Right lobe of liver (tissue), 6 donors: ENCODE data around the gene AMPD2. TPM values are rescaled to one million over a fixed set of nuclear protein-coding genes. Genes with fewer than 3 reads are reported as not detected.
"Not testable (repeated sequence)": the region's sequence is repeated elsewhere in the genome, so short reads cannot be mapped to it uniquely, and the experiment has no call there.

Source experiments
- ATAC-seq, 4 donors: fragments of 200-7000 bp; cut with Tn5 transposase; one replicate each; pipeline ENCODE4 v1.9.1; 2020; ENCODE audit warnings: mild to moderate bottlenecking in 4 of 4, moderate library complexity in 4 of 4
- DNase-seq, 3 donors: peaks; one replicate each; pipeline ENCODE4 v3.0.0-alpha.2; 2020
- H3K27ac ChIP-seq, 3 donors: fragments of 200-600 bp; one replicate each; pipeline ENCODE4 v1.8.0; 2022
- H3K27me3 ChIP-seq, 2 donors: fragments of 200-600 bp; one replicate each; pipeline ENCODE4 v1.8.0; 2022
- H3K36me3 ChIP-seq, 4 donors: fragments of 200-600 bp; sonication (generic) in 1 of 4; one replicate each; pipeline versions ENCODE4 v1.5.1 to v1.8.0; 2017 to 2022; ENCODE audit warnings: control low read depth in 1 of 4
- H3K4me1 ChIP-seq, 4 donors: fragments of 200-600 bp; sonication (generic) in 1 of 4; one replicate each; pipeline versions ENCODE4 v1.5.1 to v1.8.0; 2017 to 2022; ENCODE audit warnings: control low read depth in 1 of 4
- H3K4me3 ChIP-seq, 3 donors: fragments of 200-600 bp; one replicate each; pipeline ENCODE4 v1.8.0; 2022
- H3K9me3 ChIP-seq, 4 donors: fragments of 200-600 bp; sonication (generic) in 1 of 4; one replicate each; pipeline versions ENCODE4 v1.5.1 to v1.8.0; 2017 to 2022; ENCODE audit warnings: control low read depth in 1 of 4
- CTCF ChIP-seq, 4 donors: fragments of 200-600 bp in 3 of 4; fragments of 450-650 bp in 1 of 4; IDR thresholded peaks; one replicate each; pipeline versions ENCODE4 v1.5.1 to v1.8.0; 2016 to 2022; ENCODE audit warnings: antibody characterized with exemption in 4 of 4, mild to moderate bottlenecking in 2 of 4
- POLR2A ChIP-seq: fragments of 450-650 bp; IDR thresholded peaks from one replicate; pipeline ENCODE4 v1.6.1; 2017; ENCODE audit warnings: antibody characterized with exemption, mild to moderate bottlenecking
- WGBS: methylation state at CpG from one replicate; pipeline ENCODE4 v1.1.6; 2018; ENCODE audit warnings: low coverage, low lambda C conversion rate; ENCODE audit not compliant: insufficient coverage; ENCODE audit errors: missing lambda C conversion rate; 5-methylcytosine and 5-hydroxymethylcytosine counted together
- intact Hi-C, 2 donors: fragments of 100-400 bp; cut with DNase I; formaldehyde crosslinking; loops; one replicate each; pipeline versions ENCODE4 v1.11.2 to v1.14.1; 2022
- total RNA-seq, 6 experiments: library from RNA; depleted of rRNA in 2 of 6; stranded (reverse); fragments of >200 nt in 2 of 6; fragmentation: NEBNext Ultra II Directional in 3 of 6; extraction: Animal tissue kit (Norgen Biotek cat#: 25700) in 3 of 6; gene quantifications; one replicate each; pipeline versions ENCODE4 v1.1.0 to v1.2.4, GENCODE V29; 2016 to 2023
- donor health status: DM: no; HTN: yes; CAD: no.
- donor health status: DM: no; HTN: no; CAD: no.
- donor health status: DM: no; HTN: no; CAD: no.
- donor health status: DM: no; HTN: yes; CAD: no.
- donor health status: DM: no; HTN: yes; CAD: no.

AMPD2 gene
- total RNA-seq, 6 experiments from 2014 or later, result 29.1 to 59.1 (median 37.2) TPM

GRCh38 chr1:109668123-109668775 lies 48.6 kb downstream of the AMPD2 start:
- 38% methylated on average over 4 of the region's 26 CpGs for WGBS
- no peaks in the 10 kb centered on the region for H3K27me3 ChIP-seq
- ATAC-seq, result peak in 1 of 4 donors; percentile 2
- no peaks in the 10 kb centered on the region for H3K9me3 ChIP-seq
- H3K36me3 ChIP-seq, result no peaks in the 10 kb centered on the region
- peak overlapping the region; percentile 28 to 31 (median 28) for H3K4me3 ChIP-seq
- H3K27ac ChIP-seq, result no peak overlapping the region
- TF ChIP-seq POLR2A (no peak), CTCF (IDR thresholded peaks at IDR 0.05) (no peak)
- intact Hi-C loops, result no loop called here
- DNase-seq, result no peak
- H3K4me1 ChIP-seq, result no peaks in the 10 kb centered on the region

GRCh38 chr1:109669246-109669948 lies 49.8 kb downstream of the AMPD2 start:
- no peaks in the 10 kb centered on the region for H3K27me3 ChIP-seq
- WGBS, result 96% methylated on average over 17 of the region's 22 CpGs
- H3K4me3 ChIP-seq, result no peak overlapping the region
- DNase-seq (no peak), ATAC-seq (no peak)
- no peak overlapping the region for H3K27ac ChIP-seq
- no peaks in the 10 kb centered on the region for H3K36me3 ChIP-seq
- intact Hi-C loops, result no loop called here
- no peaks in the 10 kb centered on the region for H3K9me3 ChIP-seq
- no peaks in the 10 kb centered on the region for H3K4me1 ChIP-seq
- no peak for TF ChIP-seq CTCF (IDR thresholded peaks at IDR 0.05)
- TF ChIP-seq POLR2A, result no peak

GRCh38 chr1:109669949-109670302 lies 50.3 kb downstream of the AMPD2 start:
- H3K27ac ChIP-seq, H3K4me1 ChIP-seq, H3K36me3 ChIP-seq, H3K9me3 ChIP-seq, ATAC-seq, H3K27me3 ChIP-seq, intact Hi-C loops, DNase-seq, H3K4me3 ChIP-seq: not testable (repeated sequence)
- WGBS, result 17% methylated on average over 1 of the region's 5 CpGs

- intact Hi-C loops, result no loop called here
- H3K4me1 ChIP-seq, result no peaks in the 10 kb centered on the region
- H3K9me3 ChIP-seq, result no peaks in the 10 kb centered on the region
- no peak overlapping the region for H3K4me3 ChIP-seq
- ATAC-seq (no peak), DNase-seq (no peak)
- H3K27me3 ChIP-seq, result no peaks in the 10 kb centered on the region
- 100% methylated on average over 3 of the region's 5 CpGs for WGBS
- no peak overlapping the region for H3K27ac ChIP-seq
- H3K36me3 ChIP-seq, result no peaks in the 10 kb centered on the region
- TF ChIP-seq CTCF (IDR thresholded peaks at IDR 0.05) (no peak), POLR2A (no peak)
Observed at GRCh38 chr1:109671067-109671466, 51.4 kb downstream of the AMPD2 start.

- H3K4me1 ChIP-seq, H3K4me3 ChIP-seq, DNase-seq, H3K27me3 ChIP-seq, H3K27ac ChIP-seq, ATAC-seq, H3K36me3 ChIP-seq, intact Hi-C loops, H3K9me3 ChIP-seq: not testable (repeated sequence)
- 86% methylated on average over 1 of the region's 2 CpGs for WGBS
Observed at GRCh38 chr1:109673861-109674260, 54.2 kb downstream of the AMPD2 start.

GRCh38 chr1:109676683-109677381 lies 57.2 kb downstream of the AMPD2 start:
- not testable (repeated sequence) for H3K36me3 ChIP-seq, DNase-seq
- WGBS, result 78% methylated on average over 2 of the region's 3 CpGs

More at GRCh38 chr1:109676683-109677381, 57.2 kb downstream of the AMPD2 start:
- H3K4me1 ChIP-seq, intact Hi-C loops, ATAC-seq, H3K27ac ChIP-seq, H3K27me3 ChIP-seq, H3K4me3 ChIP-seq, H3K9me3 ChIP-seq: not testable (repeated sequence)
